Stimulated activated CD8-positive, alpha-beta memory T cell treated with anti-CD3 and anti-CD28 coated beads, Interleukin-7, amount 100 ng/mL, for 48 hours (primary cell): ENCODE measurements around the gene NR2C2.

Experiments used
- DNase-seq, 2 donors: peaks; one replicate each; pipeline ENCODE4 v3.0.0-alpha.2; 2020; ENCODE audit warnings: low read depth in 1 of 2; ENCODE audit errors: extremely low read depth in 1 of 2

Gene NR2C2

DNA sequence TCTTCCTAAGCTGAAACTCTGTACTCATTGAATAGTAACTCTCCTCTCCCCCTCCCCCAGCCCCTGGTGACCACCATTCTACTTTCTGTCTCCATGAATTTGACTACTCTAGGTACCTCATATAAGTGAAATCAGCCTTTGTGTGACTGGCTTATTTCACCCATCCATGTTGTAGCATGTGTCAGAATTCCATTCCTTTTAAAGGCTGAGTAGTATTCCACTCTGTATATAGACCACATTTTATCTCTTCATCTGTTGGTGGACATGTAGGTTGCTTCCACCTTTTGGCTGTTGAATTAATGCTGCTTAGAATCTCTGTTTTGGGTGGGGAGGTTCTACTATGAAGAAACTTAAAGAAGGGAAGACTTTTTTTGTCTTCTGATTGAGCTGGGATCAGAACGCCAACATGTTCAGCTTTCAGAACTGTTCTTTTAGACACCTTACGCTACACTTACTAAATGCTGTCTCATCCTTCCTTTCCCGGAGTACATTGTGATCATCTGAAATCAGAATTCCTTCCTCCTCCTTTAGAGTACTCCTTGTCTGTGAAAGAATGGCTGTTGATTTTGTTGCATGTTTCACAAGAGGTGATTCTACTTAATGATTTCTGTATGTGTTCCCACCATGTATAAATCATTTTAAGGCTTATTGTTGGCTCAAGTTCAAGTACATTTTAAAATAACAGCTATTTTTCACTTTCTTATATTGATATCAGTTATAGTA, 67.4 kb downstream of the NR2C2 start:
- DNase-seq: no peak

DNA sequence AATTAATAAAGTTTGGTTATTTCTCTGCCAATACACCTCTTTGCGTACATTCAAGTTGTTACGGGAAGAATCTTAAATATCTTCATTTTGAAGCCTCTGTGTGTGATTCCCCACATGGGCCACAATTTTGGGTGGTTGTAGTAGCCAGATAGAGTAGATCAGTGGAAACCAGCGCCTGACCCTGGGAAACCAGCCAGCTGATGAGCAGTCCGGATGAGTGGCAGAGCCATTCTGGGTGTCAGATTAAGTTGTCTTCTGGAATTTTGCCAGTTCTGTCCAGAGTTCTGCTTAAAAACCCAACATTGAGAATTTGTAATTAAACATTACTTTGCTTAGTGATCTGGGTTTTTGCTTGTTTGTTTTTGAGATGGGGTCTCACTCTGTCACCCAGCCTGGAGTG, 68.1 kb downstream of the NR2C2 start:
- no peak for DNase-seq

DNA sequence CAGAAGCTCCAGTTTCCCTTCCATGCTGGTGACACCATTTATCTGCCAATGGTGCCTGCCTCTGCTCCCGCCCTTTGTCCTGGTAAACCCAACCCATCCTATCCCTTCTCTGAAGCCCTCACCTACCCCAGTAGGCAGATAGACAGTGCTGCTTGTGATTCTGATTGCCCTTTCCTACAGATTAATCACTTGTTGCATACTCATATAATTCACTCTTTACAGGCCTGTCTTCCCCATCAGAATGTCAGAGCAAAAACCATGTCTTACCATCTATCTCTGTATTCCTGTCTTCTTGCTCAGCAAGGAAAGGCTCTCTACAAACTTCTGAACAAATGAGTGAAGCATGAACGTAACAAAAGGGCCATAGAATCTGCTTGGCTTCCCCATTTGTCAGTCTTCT, 69.8 kb downstream of the NR2C2 start:
- DNase-seq: no peak

DNA sequence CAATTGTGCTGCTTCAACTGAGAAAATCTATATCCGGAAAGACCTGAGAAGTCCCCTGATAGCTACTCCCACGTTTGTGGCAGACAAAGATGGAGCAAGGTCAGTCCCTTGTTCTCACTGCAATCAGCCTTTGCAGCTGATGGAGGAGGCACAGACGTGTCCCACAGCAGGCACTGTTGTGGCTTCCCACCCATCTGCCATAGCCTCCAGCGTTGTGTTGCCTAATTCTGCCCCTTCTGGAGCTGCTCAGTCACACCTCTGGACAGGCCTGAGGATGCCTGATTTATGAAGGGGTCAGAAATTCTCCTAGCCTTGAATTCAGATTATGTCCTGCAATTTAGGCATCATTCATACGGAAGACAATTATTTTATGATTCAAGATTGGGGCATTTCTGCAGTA, 75.9 kb downstream of the NR2C2 start:
- no peak for DNase-seq

DNA sequence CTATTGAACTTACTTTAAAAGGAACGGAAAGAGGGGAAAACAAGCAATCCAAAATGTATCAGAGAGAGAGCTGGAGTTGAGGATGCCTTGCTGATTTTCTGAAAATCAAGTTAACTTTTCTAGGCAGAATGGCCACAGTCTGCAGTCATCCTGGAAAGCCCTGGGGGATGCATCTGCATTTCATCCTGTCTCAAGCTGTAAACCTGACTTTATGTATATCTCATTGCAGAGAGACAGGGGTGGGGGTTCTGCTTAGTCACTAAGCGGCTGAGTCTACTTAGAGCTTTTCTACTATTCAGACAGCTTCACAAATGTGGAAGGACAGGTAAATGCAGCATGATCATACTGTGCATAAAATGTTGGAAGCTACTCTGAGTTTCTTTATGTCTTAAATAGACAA, 76.3 kb downstream of the NR2C2 start:
- DNase-seq: no peak

DNA sequence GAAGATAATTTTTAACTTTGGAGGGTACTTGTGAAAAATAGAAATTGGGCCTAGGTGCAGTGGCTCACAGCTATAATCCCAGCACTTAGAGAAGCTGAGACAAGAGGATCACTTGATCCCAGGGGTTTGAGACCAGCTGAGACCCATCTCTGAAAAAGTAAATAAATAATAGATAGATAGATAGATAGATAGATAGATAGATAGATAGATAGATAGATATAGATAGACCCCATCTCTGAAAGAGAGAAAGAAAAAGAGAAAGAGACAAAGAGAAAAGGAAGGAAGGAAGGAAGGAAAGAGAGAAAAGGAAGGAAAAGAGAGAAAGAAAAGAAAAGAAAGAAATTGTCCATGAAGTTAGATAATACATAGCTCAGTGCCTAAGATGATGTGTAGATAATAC, 82.2 kb downstream of the NR2C2 start:
- no peak for DNase-seq

DNA sequence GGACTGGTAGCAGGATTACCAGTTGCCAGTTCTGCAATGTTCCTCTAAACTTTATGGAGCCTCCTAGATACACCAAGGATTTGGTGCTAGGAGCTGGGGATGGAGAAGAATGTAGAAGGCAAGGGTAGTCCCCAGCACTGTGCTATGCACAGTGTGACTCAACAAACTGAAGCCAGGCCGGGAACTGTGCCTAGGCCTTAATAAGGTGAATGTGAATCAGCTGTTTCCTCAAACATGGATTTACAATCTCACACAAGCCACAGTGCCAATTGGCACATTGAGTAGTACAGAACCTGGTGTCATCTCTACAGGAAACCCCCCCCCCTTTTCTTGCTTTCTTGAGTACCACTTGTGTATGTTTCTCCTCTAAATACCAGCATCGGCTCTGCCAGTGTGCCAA, 85.3 kb downstream of the NR2C2 start:
- no peak for DNase-seq

DNA sequence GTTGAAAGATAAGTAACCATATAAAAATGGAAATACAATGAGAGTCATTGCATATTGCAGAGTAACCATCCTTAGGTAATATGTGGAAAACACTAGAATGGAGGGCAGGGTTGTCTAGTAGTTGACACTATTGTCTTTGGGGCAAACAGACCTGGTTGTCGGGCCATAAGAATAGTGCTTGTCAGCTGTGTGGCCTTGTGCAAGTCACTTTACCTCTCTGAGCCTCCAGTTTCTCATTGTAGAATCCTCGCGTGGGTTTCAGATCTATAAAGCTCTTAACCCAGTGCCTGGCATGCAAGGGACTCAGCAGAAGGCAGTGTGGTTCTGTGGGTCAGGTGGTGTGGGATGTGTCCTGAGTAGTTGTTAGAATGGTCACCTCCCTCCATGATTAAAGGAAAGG, 85.7 kb downstream of the NR2C2 start:
- no peak for DNase-seq

DNA sequence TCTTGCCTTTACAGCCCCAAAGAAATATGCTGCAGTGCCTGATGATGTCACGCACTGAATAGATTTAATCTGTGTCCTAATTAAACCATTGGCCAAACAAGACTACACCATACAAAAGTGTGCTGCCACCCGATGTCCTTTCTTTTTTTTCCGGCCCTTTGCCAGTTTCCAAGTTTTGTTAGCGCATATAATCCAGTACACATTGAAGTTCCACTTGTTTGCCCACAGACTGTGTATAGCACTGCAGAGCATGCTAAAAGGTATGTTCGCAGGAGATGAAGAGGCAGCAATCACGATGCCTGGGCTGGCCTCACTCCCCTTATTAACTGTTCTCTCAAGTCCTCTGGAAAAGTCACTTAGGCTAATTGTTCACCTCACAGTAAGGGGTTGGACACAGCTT, 90.9 kb downstream of the NR2C2 start:
- no peak for DNase-seq

DNA sequence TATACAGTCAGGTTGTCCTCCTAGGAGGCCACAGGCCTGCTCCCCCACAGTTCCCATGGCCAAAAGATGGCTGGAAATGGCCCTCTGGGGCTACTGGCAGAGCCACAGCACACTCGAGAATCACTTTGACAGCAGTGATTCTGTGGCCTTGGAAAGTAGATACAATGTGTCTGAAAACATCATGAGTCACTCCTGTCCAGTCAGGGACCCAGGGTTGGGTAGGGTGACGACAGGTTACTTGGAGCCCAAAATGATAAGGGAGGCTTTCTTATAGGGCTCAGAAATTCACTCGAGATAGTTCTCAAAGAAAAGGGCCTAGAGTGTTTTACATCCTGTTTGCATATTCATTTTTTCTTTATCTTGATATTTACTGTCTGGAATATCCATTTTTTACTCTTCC, 93.5 kb downstream of the NR2C2 start:
- DNase-seq: no peak

DNA sequence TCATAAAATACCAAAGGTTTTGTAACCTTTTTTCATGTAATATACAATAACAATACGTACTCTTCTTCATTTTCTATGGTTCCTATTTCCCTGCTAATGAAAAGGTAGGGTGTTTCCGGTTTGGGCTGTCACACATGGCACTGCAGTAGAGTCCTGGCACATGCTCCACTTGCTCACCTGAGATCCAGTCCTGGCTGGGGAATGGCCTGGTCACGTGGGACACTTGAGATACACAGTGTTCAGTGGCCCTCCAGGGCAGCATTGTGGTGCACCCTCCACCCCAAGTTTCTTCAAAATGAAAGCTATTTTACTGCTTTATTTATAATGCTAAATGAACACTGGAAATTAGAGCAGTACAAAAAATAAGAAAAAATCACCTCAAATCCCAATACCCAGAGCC, 94.6 kb downstream of the NR2C2 start:
- no peak for DNase-seq

DNA sequence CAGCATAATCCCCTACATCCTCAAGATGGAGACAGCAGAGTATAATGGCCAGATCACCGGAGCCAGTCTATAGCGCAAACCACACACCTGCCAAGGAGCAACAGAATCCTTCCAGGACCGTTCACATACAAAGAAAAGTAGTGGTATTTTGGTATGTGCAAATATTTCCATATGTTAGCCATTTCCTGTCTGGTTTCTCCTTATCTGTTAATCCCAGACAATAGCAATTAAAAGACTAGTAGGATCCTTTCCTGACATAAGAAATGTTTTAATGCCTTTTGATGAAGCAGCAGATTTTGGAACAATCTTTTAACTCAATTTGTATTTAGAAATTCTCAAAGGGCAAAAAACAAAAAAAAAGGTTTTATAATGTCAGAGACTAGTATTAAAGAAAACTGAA, 95.6 kb downstream of the NR2C2 start:
- DNase-seq: no peak

DNA sequence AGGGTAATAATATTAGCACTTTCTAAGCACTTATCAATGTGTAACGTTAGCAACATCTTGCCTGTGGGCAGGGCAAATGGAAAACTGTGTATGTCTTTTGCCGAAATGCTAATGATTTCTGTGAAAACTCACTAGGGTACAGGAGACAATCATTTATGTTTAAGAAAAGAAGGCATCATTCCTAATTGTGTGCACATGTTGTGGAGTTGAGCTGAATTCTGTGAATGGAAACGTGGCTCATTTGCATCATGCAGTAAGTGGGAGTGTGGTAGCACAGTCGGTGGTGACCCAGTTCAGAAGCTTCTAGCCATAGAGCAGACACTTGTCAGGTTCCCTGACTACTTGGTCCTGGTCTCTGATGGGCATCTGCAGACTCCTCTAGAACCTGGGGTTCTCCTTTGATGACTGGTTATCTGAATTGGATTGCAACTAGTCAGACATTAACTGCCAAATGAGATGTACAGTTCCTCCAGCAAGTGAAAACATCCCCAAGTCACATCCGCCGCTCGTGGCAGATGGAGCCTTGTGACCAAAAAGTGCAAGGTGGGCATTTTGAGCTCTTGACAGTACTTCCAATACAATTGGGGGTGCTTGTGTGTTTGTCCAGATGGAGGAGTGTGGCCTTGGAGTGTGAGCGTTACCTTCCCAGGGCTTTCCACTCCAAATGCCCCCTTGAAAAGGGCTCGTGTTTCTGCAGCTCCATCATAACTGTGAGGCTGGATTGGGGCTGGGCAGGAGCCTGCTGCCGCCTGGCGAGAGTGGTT, 96.2 kb downstream of the NR2C2 start:
- DNase-seq: no peak

DNA sequence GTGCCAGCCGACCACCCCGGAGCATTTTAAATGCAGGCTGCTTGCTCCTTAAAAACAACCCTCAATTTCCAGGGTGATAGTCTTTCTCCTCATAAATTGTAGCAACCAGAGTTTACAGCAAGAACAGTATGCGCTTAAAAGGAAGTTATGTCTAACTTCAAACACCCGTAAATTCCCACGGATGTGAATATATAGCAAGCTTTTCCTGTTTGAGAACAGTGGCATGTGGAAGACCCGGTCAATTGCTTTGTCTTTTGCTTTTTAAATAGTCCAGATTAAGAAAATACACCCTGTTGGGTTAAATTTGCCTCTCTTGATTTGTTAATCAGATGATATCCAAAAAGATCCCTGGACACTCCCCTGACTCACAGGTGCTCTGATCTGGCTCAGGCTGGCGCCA, 96.9 kb downstream of the NR2C2 start:
- DNase-seq: no peak

DNA sequence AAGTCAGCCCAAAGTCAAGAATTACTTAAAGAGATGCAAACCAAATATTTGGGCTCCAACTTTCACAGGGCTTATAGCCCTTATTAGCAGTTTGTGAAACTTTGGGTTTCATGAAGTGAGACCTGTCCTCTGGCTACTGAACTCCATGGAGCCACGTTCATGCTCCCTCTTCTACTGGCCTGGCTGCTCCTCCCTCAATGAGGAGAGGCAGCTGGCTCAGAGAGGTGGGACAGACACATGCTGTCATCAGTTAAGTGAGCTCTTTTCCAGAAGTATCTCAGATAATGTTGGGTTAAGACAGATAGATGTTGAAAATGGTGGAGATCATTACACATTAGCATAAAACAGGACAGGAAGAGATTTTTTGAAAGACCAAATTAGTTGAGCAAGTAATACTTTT, 98.3 kb downstream of the NR2C2 start:
- DNase-seq: no peak

DNA sequence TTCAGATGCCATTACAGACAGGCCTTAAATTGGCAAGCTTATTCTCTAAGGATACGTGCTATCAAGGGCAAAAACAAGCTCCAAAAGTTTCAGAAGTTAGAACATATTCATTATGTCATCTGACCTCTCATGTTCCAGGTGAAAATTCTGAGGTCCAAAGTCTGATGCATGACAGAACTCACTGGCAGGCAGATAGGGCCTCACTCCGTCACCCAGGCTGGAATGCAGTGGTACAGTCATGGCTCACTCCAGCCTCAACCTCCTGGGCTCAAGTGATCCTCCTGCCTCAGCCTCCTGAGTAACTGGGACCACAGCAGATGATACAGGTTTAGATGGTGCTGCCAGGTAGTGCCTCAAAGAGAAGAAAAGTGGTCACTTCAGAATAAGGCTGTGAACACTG, 102.2 kb downstream of the NR2C2 start:
- DNase-seq: no peak

DNA sequence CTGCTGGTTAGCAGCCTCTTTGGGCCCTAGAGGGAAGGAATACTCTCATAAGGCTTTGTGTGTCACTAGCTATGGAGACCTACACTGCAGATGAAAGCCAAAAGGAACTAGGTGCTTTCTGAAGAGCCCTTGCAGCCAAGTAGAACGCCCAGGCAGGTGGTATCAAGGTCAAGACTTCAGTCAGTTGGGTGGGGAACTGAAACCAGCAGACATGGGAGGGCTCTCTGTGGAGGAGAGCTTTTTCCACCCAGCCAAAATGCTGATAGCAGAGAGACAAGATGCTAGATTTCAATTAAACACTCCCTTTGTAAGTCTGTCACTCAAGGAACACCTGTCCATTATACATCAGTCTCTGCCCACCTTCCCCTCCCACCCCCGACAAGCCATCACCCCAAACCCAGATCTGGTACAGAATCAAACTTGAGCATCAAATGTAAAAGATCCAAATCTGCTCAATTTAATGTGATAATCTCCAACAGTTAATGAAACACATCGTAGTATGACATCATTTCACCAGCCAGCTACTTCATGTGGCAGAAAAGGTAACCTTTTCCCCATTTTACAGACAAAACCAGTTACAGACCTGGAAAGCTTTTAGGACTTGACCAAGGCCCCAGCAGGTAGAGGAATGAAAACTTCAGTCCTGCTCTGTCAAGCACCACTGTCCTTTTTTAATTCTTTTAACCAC, 103.2 kb downstream of the NR2C2 start:
- DNase-seq: no peak

DNA sequence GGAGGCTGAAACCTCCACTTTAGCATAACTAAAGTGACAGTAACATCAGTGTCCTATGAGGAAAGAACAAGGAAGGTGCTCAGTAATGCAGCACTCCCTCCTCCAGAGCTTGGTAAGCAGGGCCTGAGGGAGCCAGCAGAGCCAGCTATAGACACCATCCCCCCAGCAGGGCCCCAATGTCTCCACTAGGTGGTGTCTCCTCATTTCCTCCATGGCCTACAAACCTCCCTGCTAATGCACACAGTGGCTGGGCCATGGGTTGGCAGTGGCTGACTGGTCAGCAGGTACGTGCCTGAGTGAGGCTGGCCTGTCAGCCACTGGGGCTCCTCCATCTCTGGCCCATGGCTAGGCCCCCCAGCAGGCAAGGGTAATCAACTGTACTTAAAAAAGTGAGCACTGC, 104.1 kb downstream of the NR2C2 start:
- peak in 1 of 2 donors; percentile 37 for DNase-seq

DNA sequence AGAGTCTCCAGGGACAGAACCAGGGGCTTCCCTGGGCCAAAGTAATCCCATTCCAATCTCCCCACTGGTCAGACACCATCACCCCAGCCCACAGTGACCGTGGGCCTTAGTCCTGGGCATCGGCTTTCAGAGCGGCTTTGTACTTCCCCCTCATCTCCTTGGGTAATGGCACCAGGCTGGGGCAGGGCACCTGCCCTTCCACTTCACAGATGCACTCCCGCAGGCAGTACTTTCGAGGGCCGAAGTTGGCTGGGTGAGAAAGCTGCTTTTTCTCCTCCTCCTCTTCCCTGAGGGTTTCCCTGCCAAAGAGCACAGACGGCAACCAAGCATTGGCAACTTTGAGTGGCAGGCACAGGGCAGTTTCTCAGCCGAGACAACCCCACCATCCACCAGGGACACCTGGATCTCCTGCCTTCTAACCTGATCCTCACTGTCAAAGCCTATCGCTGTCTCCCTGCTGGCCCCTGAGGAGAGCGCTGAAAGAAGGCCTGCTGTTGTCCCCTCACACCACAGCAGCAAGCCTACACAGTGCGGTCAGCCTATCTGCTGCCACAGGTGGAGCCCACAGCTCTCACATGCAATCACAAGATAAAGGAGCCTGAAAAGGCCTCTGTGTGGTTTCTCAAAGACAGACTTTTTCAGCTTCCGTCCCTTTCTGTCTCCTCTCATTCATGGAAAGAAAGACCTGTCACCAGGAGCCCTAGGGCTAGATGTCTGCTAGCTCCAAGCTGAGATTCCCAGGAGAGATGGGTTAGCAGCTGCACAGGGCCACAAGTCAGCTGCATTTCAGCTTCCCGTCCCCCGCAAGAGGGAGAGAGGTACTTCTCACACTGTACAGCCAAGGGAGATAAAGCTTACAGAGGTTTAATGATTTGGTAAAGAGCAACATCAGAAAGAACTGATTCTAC, 105.2 kb downstream of the NR2C2 start:
- DNase-seq: no peak

DNA sequence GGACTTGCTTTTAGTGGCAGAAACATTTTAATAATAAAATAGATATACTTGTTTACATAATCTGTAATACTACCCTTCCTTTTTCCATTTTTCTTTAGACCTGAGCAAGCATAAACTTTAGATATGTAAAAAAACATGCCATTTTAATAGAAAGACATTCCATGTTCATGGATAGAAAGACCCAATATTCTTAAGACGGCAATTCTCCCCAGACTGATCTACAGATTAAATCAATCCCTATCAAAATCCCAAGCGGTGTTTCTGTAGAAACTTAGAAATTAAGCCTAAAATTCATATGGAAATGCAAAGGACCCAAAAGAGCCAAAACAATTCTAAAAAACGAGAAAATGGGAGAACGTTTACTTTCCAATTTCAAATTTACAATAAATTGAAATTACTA, 106.2 kb downstream of the NR2C2 start:
- DNase-seq: no peak

DNA sequence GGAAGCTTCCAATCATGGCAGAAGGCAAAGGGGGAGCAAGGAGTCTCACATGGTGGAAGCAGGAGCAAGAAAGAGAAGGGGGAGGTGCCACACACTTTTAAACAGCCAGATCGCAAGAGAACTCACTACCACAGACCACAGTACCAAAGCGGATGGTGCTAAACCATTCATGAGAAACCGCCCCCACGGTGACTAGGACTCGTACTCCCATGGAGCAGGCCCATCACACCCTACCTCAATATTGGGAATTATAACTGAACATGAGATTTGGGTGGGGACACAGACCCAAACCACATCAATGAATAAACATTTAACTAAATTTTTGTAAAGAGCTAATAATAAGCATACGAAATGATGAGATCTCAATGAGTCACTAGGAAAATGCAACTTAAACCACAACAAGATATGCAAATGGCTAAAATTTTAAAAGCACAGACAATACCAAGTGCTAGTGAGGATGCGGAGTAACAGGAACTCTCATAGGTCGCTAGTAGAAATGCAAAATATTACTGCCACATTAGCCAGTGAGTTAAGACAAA, 107.7 kb downstream of the NR2C2 start:
- DNase-seq: peak; percentile 41 to 67
